ENCODE measurements around the gene AP1S3.

Gene AP1S3

DNA sequence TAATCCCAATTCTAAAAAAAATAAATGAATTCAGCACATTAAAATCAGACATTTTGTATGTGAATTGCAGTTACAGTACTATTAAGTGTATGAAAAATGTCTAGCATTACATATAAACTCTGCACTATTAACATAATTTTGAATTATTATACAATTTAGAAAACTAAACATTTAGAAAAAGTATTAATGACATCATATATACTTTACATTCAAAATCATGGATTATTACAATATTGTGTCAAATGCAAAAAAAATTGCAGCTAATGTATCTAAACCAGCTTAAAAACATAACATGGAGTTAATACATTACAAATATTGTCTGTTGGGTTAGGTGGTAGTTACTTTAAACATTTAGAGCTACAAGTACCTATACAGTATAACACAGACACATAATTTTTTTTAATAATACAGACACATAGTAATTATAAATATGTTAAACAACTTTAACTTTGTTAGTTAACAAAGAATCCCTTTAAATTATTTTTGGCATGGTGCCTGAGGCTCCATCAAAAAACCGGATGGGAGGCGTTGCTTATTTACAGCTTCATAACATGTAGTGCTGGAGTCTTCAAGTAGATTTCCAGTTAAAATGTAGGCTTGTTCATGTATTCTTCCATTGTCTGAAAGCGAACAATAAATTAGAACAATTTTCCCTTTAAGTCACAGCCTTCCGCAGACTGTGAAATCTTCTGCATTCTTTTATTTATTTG lies 79.1 kb downstream of the AP1S3 start:
- no peak for DNase-seq

- no peak for DNase-seq
Measured at GRCh38 chr2:223753940-223754339, 83.4 kb downstream of the AP1S3 start.

DNA sequence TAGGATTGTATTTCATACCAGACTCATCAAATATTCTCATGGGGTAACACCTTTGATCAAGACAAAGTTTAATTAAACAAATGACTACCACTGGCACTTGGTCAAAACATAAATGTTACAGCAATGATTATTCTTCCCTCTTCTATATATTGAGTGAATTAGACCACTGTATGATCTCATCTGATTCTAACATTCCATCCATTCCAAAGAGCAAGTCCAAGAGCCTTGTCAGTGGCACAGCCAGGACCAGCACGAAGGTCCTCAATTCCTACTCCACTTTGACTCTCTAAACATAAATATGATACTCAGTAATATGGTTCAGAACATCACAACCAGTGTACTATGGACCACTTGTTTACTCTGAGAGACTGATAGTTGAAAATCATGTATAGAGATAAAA lies 86.4 kb downstream of the AP1S3 start:
- DNase-seq: no peak

- no peak for DNase-seq
Measured at GRCh38 chr2:223747392-223748042, 89.9 kb downstream of the AP1S3 start.

GRCh38 chr2:223746611-223747010 lies 90.8 kb downstream of the AP1S3 start:
- no peak for DNase-seq

GRCh38 chr2:223744580-223744979 lies 92.8 kb downstream of the AP1S3 start:
- no peak for DNase-seq

DNA sequence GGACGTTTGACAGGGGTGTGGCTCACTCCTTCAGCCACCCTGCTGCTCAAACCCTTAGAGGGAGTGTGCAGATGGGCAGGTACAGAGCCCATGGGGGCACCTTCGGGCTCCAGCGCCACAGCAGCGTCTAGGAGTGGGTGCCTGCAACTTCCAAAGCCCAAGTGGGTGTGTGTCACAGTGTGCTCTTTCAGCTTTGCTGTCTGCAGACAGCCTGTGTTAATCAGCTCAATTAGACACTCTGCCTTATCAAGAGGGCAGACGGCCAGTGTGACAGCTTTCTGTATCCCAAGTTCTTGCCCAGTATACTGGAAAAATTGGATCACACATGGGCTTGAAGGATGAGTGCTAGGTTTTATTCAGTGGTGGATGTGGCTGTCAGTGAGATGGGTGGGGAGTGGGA lies 96.7 kb downstream of the AP1S3 start:
- DNase-seq: no peak

GRCh38 chr2:223737207-223737606 lies 100.2 kb downstream of the AP1S3 start:
- no peak for DNase-seq

GRCh38 chr2:223736488-223736887 lies 100.9 kb downstream of the AP1S3 start:
- no peak for DNase-seq

DNA sequence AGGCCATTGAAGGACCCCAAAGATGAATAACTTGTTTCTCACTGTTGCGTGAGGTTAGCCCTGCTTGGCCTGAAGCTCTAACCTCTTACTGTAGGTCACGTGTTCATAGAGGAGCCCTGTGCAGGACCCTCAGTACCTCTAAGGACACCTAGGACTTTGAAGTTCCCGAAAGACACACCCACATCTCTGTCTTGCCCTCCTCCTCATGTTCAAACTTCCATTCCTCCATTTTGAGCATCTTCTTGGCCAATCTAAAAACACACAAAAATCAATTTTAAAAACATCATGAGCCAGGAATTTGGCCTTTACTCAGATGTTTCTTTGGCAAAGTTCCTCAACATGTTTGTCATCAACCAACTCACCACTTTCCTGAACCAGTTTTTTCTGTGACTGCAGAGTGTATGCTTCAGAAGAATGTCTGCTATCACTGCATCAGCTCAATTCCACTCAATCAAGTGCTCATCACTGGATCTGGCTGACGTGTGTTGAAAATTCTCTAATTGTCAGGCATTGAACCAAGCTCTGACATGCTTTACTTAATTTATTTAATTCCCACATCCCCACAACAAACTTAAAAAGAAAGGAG lies 101.6 kb downstream of the AP1S3 start:
- no peak for DNase-seq

GRCh38 chr2:223735035-223735640 lies 102.2 kb downstream of the AP1S3 start:
- no peak for DNase-seq

DNA sequence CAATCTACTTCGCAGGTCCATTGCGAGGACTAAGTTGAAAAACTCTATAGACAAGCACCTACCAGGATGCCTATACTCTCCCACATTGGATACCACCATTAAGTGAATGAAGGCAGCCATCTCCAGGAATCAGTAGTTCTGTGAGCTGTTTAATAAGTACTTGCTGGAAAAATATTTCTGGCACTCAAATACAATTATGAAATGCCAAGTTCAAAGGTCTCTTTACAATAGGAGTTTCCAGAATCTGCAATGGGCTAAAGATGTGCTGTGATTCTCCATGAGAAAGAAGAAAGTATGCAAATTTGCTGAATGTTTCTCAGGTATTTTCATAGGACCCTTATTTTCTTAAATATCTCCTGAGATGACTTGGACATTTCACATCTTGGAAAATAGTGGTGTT lies 103.0 kb downstream of the AP1S3 start:
- DNase-seq: no peak

DNA sequence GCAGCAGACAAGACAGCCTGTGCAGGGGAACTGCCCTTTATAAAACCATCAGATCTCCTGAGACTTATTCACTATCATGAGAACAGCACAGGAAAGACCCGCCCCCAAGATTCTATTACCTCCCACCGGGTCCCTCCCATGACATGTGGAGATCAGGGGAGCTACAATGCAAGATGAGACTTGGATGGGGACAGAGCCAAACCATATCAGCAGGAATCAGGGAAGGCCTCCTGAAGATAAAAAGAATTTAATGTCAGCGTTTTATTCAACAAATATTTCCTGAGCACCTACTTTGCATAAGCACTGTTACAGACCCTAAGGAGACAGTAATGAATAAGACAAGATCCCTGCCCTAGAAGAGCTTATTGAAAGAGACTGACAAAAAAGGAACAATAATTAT lies 105.0 kb downstream of the AP1S3 start:
- DNase-seq: no peak

GRCh38 chr2:223731503-223731902 lies 105.9 kb downstream of the AP1S3 start:
- DNase-seq: no peak

DNA sequence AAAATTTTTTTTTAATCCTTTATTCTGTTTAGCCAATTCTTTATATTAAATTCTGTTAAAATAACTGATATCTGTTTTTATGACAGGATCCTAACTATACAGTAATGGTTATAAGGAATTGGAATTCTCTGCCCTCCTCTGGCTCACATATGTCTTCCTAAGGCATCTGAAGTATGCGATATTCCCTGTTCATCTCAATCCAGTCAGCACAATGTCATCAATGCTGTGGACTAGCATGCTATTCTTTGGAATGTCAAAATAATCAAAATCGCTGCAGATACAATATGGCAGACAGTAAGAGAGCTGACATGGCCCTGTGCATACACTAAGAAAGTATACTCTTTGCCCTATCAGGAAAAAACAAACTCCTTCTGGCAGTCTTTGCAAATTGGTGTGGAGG lies 107.6 kb downstream of the AP1S3 start:
- DNase-seq: no peak

DNA sequence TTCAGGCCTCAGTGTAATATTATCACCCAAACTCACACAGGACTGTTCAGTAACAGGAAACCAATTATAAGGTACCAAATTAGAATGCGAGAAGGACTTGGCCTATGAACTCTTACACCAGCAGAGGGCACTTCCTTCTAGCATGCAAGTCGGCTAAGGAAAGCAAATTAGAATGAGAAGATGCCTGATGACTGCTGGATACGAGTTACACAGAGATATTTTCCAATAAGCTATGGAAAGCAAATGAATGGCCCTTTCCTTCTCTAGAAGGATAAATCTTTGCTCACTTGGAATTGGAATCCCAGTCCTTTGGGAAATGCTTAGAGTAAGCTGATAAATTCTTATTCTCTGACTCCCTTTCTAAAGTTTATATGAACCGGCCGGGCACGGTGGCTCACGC lies 109.8 kb downstream of the AP1S3 start:
- DNase-seq: no peak

GRCh38 chr2:223725986-223726970 lies 111.1 kb downstream of the AP1S3 start:
- no peak for DNase-seq

DNA sequence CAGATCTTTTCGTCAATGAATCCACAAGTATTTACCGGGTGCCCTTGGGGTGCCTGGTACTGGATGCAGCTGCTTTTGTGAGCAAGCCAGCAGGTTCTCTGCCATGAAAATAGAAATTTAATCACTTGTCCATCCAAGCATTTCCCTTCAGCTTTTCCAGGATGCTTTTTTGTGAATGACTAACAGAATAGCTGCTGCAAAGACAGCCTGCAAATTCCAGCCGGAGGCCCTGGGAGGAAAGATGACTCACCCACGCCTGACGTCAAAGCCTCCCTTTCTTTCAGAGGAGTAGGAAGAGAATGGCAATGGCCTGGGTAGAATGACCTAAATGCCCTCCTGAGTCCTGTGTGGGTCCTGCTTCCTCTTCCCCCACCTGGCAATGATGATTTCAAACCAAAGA lies 111.9 kb downstream of the AP1S3 start:
- DNase-seq: no peak

DNA sequence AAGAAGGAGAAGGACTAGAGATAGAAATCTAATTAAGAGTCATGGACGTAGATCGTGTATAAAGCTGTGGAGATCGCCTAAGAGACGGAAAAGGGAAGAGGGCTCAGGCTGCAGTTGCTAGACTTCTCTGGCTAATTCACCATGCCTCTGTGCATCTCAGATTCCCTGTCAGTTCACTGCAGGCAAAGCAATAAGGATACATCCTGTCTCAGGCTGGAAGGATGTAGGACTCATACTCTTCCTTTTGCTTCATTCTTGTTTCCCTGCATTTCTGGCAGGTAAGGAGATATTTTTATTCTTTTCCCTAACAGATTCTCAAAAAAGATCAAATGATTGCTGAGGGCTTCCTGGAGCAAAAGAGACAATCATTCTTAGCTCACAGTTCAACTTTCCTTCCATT lies 112.5 kb downstream of the AP1S3 start:
- DNase-seq: no peak

DNA sequence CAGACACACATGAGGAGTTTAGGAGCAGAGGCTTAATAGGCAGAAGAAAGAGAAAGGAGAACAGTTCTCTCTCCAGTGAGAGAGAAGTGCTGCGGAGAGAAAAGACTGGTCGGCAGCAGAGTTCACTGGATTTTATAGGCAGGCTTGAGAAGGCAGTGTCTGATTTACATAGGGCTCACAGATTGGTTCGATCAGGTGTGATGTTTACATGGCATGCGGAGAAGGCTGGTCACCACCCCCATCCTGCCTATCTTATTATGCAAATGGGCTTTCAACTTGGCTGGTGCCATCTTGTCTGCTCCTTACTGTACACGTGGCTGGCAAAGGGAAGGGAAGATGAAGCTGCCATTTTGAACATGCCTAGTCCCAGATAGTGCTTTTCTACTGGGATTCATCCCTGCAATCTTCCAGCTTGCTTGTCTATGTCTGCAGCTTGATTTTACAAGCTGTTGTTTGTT lies 113.4 kb downstream of the AP1S3 start:
- DNase-seq: no peak

- no peak for DNase-seq
Measured at GRCh38 chr2:223722226-223722625, 115.2 kb downstream of the AP1S3 start.

GRCh38 chr2:223721746-223722145 lies 115.6 kb downstream of the AP1S3 start:
- DNase-seq: no peak

- no peak for DNase-seq
Measured at GRCh38 chr2:223720367-223720766, 117.0 kb downstream of the AP1S3 start.

Data from bone marrow (tissue), 2 donors.